Fibroblast of pulmonary artery (primary cell): ENCODE data around the gene PPP6R3.

Experiments
- DNase-seq: peaks from one replicate; pipeline ENCODE4 v3.0.0-alpha.2; 2010; ENCODE audit warnings: low read depth
- H3K4me3 ChIP-seq: replicated peaks from 2 replicates; pipeline ENCODE4 v1.5.1; 2011; ENCODE audit warnings: low read depth, mild to moderate bottlenecking, control low read depth, low read length, moderate library complexity
- CTCF ChIP-seq: IDR thresholded peaks from 2 replicates; pipeline ENCODE4 v1.5.1; 2011; ENCODE audit warnings: mild to moderate bottlenecking, control low read depth, low read length, inconsistent platforms; ENCODE audit errors: missing control alignments

PPP6R3 gene

GRCh38 chr11:68641880-68642279 is 181.3 kb downstream of the PPP6R3 start:
- H3K4me3 ChIP-seq, result no peak overlapping the region
- TF ChIP-seq CTCF, result no peak
- DNase-seq, result no peak

- H3K4me3 ChIP-seq, result no peak overlapping the region
- peak; percentile 15 for TF ChIP-seq CTCF
- peak; percentile 36 for DNase-seq
Measured at GRCh38 chr11:68643585-68643984, 183.0 kb downstream of the PPP6R3 start.

- DNase-seq, result no peak
- H3K4me3 ChIP-seq, result no peak overlapping the region
- no peak for TF ChIP-seq CTCF
Measured at GRCh38 chr11:68646832-68647231, 186.3 kb downstream of the PPP6R3 start.

- no peak for DNase-seq
- H3K4me3 ChIP-seq, result no peak overlapping the region
- no peak for TF ChIP-seq CTCF
Measured at GRCh38 chr11:68649851-68650555, 189.5 kb downstream of the PPP6R3 start.

- DNase-seq, result no peak
- no peak for TF ChIP-seq CTCF
- H3K4me3 ChIP-seq, result no peak overlapping the region
Measured at GRCh38 chr11:68650801-68651200, 190.2 kb downstream of the PPP6R3 start.

- no peak overlapping the region for H3K4me3 ChIP-seq
- peak; percentile 18 for DNase-seq
- no peak for TF ChIP-seq CTCF
Measured at GRCh38 chr11:68651208-68651984, 190.8 kb downstream of the PPP6R3 start.
